HG02588 (cell line): ENCODE data around the gene BCL2.
A peak's percentile ranks its signal among the peaks of the same experiment; 100 is the strongest.

Source experiments
- ATAC-seq: cut with Tn5 transposase; IDR thresholded peaks from one replicate; pipeline ENCODE4 v1.9.1; 2021; ENCODE audit warnings: mild to moderate bottlenecking, moderate library complexity; ENCODE audit not compliant: unreplicated experiment

The BCL2 gene

GRCh38 chr18:63128237-63128974 lies 191.2 kb downstream of the BCL2 start:
- ATAC-seq, result no peak

GRCh38 chr18:63126134-63127069 lies 193.2 kb downstream of the BCL2 start:
- no peak for ATAC-seq

- ATAC-seq, result no peak
Measured at GRCh38 chr18:63120620-63121019, 198.9 kb downstream of the BCL2 start.

GRCh38 chr18:63119647-63120046 lies 199.9 kb downstream of the BCL2 start:
- no peak for ATAC-seq

- no peak for ATAC-seq
Measured at GRCh38 chr18:63113899-63114565, 205.5 kb downstream of the BCL2 start.

GRCh38 chr18:63112706-63113105 lies 206.9 kb downstream of the BCL2 start:
- ATAC-seq, result no peak

GRCh38 chr18:63111671-63112402 lies 207.7 kb downstream of the BCL2 start:
- peak; percentile 37 for ATAC-seq

GRCh38 chr18:63109802-63110201 lies 209.8 kb downstream of the BCL2 start:
- ATAC-seq, result no peak

- ATAC-seq, result no peak
Measured at GRCh38 chr18:63109022-63109421, 210.5 kb downstream of the BCL2 start.

GRCh38 chr18:63107931-63108330 lies 211.6 kb downstream of the BCL2 start:
- ATAC-seq, result no peak

- peak; percentile 33 for ATAC-seq
Measured at GRCh38 chr18:63107171-63107845, 212.3 kb downstream of the BCL2 start.

- ATAC-seq, result peak; percentile 34
Measured at GRCh38 chr18:63106727-63107126, 212.8 kb downstream of the BCL2 start.

GRCh38 chr18:63105636-63106316 lies 213.8 kb downstream of the BCL2 start:
- peak; percentile 69 for ATAC-seq

- ATAC-seq, result no peak
Measured at GRCh38 chr18:63104868-63105267, 214.7 kb downstream of the BCL2 start.

GRCh38 chr18:63102941-63103744 lies 216.4 kb downstream of the BCL2 start:
- no peak for ATAC-seq

GRCh38 chr18:63100630-63101055 lies 218.9 kb downstream of the BCL2 start:
- no peak for ATAC-seq

- ATAC-seq, result peak; percentile 72
Measured at GRCh38 chr18:63099848-63100629, 219.5 kb downstream of the BCL2 start.
